ENCODE measurements around the gene INF2.

Gene INF2

DNA sequence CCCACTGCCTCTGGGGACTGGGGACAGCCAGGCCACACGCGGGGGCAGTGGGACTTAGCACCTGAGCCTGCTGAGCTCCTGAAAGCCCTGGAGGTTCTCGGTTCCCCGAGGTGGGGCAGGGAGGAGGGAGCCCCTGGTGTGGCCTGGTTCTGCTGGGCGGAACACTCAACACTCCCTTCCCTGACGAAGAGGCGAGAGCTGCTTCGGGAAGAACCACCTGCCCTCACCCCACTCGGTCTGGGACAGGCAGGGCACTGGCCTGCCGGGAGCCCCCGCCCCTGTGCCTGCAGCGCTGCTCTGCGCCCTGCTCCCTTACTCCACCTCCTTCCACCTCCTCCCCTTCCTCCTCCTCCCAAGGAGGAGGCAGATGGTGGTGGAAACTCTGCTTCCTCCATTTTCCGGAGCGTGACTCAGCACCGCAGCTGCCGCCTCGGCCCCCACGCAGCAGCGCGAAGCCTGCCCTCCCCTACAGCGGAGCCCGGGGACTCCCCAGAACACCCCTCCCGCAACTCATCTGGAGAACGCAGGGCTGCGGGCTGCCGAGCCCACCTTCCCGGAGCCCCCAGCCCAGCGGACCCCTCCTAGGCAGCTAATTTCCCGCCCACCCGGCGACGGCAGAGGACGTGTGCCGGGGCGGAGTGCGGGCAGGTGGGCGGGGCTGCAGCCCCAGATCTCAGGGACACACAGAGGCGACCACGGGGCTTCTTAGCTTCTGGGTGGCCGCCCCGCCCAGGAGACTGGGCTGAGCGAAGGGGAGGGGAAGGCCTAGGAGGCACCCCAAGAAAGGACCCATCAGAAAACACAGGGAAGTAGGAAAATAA, 11.7 kb upstream of the INF2 start:
- DNase-seq, result peak in 4 of 5 donors; percentile 45 to 74 (median 50)

DNA sequence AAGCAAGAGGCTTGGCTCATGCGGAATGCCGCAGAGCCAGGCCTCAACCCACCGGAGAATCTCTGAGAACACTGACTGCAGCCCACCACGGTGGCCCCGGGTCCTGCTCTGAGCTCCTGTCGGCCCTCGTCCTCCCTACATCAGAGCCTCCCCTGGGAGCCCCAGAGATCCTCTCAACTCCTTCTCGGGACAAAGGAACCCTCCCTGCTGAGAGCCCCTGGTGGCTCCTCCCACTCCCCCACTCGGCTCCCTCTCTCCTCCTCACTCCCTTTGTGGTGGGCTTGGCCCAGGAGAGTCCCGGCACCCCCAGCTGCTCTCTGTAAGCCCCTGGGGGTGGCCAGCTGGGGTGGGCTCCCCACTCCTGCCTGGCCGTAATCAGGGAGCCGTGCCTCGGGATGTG, 11.1 kb upstream of the INF2 start:
- DNase-seq, result no peak

DNA sequence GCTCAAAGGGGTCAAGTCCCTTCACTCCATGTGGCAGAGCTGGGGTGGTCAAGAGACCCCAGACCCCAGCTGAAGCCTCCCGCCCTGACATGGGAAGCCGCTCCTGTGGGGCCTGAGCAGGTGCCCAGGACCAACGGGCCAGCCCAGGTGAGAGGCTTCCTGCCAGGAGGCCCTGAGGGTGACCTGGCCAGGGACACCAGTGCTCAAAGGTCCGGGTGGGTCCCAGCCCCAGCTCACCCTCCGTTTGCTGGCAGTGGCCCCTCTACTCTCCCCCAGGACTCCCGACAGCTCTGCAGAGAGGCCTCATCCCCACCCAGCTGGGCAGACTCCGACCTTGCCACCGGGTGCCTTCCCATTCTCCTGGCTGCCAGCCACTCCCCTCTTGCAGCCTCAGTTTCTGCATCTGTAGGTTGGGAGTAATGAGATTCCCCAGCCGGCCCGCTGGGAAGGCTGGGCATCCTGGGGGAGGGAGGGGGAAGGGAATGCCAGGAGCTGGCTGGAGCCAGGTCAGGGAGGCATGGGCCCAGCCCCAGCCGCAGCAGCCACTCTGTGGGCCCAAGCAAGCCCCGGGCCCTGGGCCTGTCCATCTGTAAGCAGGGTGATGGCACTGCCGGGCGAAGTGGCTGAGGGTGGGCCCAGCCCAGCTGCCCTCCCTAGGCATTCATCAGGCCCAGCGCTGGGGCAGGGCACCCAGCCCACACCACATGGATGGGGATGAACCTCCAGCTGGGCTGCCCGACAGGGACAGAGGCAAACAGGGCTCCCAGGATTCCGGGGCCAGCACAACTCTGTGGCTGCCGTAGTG, 10.3 kb upstream of the INF2 start:
- no peak for DNase-seq

DNA sequence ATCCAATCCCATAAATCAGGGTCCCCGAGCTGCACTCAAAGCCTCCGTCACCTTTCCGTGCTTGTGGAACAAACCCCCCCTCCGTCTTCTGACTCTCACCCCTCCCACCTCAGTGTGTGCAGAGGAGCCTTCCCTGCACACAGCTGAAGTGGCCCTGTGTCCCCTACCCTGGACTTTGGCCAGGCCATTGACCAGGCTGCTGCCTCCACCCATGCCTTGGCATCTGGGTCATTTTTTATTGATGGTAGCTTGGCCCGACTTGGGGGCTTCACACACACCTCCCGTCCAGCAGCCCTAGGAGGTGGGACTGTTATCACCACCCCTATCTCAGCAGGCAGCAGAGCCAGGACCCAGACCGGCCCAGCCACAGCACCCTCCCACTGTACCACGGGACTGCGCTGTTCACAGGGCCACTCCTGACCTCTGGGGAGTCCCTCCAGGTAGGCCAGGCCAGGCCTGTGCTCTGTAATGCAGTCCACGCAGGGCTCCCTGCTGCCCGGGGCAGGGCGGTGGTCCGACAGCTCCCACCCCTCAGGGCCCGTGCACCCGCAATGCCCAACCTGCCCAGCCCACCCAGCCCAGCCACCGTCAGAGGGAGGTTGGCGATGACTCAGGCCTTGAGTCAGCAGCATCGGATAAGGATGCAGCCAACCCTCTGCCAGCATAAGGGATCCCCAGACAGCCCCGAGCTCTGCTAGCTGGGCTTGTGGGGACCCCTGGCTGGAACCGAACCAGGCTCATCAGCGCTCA, 9.2 kb upstream of the INF2 start:
- no peak for DNase-seq

DNA sequence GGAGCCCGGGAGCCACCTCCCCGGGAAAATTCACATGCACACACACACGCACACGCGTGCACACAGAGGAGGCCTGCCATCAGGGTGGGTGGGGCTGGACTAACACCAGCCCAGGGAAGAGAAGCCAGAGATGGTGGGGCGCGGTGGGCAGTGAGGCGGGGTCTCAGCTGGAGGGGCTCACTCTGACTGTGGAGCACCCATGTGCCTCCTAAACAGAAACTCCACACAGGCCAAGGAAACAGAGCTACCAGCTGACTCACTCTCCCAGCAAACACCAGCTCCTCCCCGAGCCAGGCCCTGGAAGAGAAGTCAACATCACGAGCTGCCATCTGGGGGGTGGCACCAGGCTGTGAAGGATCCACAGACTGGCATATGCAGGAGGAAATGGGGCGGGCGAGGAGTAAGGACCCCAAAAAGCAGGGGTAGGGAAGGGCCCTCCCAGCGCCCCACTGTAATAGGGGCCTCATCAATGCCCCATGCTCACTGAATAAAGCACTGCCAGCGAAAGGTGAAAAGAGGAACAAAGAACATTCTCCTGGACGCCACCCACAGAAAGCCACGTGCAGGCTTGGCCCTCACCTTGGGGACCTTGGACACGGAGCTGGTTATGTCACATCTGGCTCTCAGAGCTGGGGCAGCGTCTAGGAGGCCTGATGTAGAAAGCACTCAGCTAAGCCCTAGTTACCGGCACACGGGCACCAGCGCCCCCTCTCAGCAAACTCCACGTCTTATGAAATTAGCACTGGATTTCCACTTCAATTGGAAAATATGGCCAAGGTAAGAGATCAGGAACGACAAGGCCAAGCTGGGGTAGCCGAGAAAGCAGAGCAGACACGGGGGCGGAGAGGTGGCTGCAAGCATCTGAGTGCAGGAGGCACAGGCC, 8.4 kb upstream of the INF2 start:
- no peak for DNase-seq

DNA sequence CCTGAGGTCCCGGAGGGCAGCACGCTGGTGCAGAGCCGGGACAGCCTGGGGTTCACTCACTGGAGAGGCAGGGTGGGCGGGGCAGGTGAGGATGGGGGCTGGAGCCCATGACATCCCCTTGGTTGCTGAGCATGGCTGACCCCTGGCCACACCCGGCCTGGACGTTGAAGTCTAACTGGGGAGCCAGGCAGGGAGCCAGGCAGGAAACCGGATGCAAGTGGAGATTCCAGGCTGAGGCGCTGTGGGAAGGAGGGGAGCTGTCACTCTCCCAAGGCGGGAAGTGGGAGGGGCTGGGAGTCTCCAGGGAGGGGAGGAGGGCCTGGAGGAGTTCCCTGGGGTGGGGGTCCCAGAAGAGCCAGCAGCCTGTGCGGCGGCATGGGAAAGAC, 7.7 kb upstream of the INF2 start:
- DNase-seq, result no peak

DNA sequence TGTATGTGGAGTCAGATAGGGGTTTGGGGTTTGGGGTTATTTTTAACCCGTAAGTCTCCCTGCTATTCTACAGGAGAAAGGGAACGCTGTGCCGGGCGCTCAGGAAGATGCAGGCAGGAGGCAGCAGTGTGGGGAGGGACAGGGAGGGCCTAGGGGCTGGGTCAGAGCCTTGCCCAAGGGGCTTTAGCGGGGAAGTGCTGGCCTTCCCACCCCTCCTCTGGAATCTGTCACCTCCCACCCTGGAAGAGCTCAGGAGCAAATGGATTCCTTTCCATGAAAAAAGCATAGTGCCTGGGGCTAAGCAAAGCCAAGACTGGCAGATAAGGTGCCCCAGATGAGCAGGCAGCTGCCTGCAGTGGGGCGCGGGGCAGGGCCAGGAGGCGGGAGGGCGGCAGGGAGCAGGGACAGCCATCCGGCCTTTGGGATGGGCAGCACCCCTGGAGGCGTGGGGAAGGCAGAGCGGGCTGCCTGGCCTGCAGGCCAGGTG, 7.3 kb upstream of the INF2 start:
- DNase-seq, result no peak

DNA sequence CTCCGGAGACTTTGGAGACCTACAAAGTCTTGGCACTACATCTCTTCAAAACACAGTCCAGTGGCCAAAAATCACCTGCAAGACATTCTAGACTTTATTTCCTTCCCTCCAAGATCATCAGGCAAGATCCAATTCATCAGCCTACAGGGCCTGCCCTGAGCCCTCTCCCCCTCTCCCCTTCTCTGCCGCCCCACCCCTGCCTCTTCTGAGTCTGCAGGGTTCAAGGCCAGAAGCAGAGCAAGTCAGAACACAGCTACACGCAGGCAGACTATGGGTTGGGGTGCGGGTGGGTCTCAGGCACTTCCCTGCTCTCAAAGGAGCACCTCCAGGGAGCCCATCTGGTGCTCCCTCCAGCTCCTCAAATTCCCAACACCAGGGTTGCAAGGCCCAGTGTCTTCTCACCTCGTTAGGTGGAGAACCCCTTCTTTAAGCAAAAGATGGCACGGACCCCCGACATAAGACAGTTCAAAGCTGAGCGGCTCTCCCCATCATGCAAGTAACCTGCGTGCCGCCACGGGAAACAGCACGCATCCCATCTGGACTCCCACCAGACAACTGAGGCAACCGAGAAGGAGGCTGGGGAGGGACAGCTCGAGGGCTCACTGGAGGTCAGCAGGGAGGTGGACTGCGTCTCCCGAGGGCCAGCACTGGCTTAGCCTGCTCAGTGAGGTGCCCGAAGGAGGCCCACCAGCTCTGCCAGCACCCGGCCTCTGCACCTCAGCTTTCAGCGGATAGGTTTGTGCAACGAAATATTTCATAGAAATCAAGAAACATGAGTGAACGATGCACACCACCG, 5.6 kb upstream of the INF2 start:
- DNase-seq, result no peak

DNA sequence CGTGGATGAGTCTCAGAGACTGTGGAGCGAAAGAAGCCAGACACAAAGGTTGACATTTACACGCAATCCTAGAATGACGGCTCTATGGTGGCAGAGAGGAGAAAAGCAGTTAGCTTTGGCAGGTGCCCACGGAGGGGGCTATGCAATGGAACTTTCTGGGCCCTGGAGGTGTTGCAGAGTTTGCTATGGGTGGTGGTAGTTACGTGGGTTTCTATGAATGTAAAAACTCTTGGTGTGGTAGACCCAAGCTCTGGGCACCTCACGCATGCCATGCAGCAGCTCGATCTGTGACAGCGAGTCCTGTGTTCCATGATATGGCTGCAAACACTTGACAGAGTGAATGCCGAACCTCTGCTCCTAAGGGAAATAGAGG, 5.0 kb upstream of the INF2 start:
- DNase-seq, result no peak

DNA sequence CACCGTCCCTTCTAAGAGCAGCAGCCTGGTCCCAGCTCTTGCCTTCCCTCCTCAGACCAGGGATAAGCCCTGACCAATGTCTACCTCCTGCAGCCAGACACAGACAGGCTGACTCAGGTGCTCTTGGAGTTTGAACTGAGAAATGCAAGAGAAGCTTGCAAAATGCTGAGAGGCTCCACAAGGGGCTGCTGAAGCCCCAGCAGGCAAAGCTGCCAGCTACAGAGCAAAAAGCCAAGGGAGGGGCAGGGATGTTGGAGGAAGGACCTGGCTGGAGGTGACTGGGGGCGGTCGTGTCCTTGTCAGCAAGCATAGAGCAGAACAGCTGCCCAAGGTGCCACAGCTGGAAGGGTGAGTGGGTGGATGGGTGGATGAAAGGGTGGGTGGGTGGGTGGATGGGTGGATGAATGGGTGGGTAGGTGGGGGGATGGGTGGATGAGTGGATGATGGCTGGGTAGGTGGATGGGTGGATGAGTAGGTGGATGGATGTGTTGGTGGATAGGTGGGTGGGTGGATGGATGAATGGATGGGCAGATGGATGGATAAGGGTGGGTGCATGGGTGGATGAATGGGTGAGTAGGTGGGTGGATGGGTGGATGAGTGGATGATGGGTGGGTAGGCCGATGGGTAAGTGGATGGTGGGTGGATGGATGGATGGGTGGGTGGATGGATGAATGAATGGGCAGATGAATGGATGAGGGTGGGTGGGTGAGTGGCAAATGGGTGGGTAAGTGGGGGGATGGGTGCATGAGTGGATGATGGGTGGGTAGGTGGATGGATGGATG, 4.0 kb upstream of the INF2 start:
- no peak for DNase-seq

DNA sequence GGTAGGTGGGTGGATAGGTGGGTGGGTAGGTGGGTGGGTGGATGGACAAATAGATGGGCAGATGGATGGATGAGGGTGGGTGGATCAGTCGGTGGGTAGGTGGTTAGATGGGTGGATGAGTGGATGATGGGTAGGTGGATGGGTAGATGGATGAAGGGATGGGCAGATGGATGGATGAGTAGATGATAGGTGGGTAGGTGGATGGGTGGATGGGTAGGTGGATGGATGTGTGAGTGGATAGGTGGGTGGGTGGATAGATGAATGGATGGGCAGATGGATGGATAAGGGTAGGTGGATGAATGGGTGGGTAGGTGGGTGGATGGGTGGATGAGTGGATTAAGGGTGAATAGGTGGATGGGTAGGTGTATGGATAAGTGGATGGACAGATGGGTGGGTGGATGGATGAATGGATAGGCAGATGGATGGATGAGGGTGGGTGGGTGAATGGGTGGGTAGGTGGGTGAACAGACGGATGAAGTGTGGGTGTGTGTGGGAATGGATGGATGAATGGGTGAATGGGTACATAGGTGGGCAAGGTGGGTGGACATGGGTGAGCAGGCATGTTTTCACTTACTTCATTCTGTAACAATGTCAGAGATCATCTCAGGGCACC, 3.3 kb upstream of the INF2 start:
- no peak for DNase-seq

DNA sequence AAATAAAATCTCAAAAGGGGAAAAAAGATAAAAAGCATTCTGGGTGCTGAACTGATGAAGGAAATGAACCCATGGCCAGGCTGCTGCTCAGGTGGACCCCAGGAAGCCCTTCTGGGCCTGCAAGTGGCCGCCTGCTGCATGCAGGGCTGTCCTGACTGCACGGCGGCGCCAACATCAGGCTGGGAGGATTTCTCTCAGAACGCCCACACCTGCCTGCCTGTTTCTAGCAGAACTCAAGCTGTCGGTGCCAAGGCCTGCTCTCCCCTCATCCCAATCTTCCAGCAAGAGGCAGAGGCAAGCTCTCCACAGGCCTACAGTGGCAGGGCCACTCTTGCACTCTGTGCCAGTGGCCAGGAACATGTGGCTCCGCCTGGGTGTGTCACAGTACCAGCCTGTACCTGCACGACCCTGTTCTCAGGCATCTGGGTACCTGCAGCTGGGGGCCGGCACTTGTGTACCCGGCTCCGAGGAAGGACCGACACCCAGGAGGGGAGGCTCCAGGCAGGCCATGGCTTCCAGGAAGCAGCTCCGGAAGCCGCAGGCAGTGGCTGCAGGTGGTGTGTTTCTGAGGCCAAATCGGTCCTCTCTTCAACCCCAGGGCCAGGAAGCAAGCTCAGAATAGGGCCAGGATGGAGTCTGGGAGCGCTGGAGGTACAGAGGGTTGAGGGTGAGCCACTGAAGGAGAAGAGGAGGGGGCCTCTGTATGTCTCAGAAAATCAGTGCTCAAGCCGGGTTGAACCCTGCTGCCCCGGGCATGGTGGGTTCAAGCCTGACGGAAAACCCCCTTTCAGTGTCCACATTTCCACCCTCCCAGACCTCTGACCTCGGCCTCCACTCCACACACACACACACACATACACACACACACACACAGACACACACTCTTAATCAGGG, 2.5 kb upstream of the INF2 start:
- DNase-seq, result peak in 1 of 5 donors; percentile 49

DNA sequence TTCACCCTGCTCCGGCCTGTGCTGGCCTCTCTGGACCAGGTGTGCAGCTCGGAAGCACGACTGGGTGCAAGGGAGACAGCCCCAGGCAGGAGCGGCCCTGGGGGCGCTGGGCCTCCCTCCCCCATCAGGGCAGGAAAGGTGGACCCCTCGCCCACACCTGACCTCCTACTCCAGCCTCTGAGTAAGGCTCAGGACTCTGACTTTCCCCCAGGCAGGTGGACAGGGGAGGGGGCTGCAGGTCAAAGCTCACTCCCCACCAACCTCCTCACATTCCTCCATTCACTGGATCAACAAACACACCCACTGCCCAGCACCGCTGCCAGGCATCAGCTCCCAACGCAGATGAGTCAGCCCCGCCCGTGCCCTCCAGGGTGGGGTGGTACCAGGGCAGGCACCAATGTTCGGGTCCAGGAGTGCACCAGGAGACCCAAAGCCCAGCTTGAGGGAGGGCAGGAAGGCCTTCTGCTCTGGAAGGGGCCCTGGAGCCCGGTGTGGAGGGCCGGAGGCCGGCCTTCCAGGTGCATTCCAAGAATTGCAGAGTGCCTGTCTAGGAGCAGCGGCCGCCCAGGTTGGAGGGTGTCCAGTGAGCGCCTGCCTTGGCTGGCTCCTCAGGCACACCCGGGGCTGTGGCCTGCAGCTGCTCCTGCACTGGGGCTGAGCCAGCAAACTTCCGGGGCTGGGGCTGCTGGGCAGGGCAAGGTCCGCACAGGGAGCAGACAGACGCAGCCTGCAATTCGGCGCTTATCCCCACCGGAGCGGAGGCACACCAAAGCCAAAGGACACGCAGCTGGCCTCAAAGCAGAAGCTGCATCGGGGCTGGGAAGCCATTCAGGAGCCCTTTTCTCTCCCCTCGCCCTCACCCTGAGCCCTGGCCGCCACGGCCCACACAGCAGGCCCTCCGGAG, 1.6 kb upstream of the INF2 start:
- DNase-seq, result no peak

DNA sequence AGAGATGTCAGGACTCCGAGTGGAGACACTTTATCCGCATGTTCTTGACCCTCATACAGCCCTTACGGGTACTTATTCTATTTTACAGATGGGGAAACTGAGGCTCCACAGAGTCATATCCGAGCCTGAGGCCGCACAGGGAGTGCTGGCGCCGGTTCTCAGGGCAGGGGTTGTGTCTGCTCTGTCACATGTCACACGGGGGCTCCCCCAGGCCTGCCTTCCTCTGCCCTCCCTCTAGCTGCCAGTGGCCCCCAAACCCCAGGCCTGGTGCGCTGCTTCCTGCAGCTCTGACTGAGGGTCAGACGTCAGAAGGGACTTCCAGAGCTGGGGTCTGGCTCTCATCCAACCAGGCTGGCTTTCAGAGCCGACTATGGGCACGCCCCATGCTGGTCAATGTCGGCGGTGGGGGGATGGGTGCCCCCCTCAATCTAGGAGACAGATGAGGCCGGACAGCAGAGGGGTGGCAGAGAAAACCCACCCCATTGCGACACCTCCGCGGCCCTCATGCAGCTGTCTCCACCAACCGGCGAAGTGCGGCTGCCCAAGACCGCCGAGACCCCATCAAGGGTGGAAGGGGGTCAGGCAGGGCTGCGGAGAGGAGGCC, 811 bp upstream of the INF2 start:
- no peak for DNase-seq

DNA sequence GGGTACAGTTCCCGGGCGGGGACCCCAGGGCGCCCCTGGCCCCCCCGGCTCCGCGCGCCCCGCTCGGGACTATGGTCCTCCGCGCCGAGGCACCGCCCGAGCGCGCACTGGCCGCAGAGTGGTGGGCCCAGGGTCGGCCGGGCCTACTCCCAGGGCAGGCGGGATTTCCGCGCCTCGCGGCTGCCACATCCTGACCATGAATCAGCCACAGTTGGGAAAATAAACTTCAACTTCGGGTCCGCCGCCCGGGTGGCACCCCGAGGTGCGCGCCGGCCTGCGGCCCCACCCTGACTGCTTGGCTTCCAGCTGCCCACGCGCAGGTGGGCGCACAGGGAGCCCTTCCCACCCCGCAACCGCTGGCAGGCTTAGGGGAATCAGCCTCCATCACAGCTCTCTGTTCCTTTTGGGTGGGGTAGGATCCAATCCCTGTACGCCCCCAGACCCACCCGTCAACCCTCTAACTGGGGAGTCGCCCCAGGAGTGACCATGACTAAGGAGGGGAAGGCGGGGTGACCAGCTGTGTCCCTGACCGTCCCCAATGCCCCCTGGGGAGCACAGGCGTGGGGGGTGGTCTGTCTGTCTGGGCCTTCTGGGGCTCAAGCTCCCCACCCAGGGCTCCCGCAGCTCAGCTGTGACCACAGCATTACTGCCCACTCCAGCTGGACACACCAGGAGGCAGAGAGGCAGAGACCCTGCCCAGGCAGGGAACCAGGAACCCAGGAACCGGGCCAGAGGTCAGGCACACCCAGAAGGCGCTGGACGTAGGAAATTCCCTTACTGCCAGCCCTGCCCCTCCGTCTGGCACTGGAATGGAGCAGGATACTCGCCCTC, 678 bp downstream of the INF2 start:
- no peak for DNase-seq

DNA sequence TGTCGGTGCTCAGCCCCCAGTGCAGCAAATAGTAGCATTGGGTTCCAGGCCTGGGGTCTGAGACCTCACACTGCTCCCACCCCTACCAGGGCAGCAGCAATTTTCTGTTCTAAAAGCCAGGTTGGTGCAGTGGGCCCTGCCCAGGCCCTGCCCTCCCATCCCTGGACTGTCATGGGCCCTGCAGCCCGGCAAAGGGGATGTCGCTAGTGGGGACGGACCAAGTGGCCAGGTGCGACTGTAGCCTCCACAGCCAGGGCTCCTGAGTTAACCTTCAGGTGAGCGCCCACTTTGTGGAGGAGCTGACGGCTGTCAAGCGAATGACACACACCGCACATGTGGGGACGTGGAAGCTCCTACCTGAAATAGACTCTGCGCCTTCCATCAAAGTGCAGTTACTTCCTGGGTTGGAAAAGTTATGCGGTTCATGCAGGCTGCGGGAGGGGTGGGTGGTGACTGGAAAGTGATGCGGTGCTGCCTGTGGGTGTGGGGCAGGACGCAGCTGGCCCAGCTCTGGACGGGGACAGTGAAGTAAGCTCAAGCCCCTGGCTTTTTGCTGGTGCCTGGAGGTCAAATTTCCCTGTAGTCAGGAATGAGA, 1.5 kb downstream of the INF2 start:
- DNase-seq, result no peak
